Upper lobe of left lung (tissue), 6 donors: Measurements from ENCODE around the gene EFHD2. TPM values are rescaled to one million over a fixed set of nuclear protein-coding genes. Genes with fewer than 3 reads are reported as not detected.

Experiments
- ATAC-seq, 2 donors: fragments of 200-7000 bp; cut with Tn5 transposase; one replicate each; pipeline ENCODE4 v1.9.1; 2022; ENCODE audit warnings: mild to moderate bottlenecking in 2 of 2, moderate library complexity in 2 of 2; ENCODE audit not compliant: low FRiP score in 2 of 2
- DNase-seq, 2 donors: peaks; one replicate each; pipeline ENCODE4 v3.0.0-alpha.2; 2019 to 2020
- H3K27ac ChIP-seq, 4 donors: fragments of 200-600 bp; sonication (generic); one replicate each; pipeline ENCODE4 v1.5.1; 2016 to 2019
- H3K27me3 ChIP-seq, 4 donors: fragments of 200-600 bp; sonication (generic); one replicate each; pipeline ENCODE4 v1.5.1; 2017 to 2019
- H3K36me3 ChIP-seq, 4 donors: fragments of 200-600 bp; sonication (generic); one replicate each; pipeline ENCODE4 v1.5.1; 2016 to 2019
- H3K4me1 ChIP-seq, 4 donors: fragments of 200-600 bp; sonication (generic); one replicate each; pipeline ENCODE4 v1.5.1; 2018 to 2019
- H3K4me3 ChIP-seq, 4 donors: fragments of 200-600 bp; sonication (generic); one replicate each; pipeline ENCODE4 v1.5.1; 2017 to 2019; ENCODE audit warnings: mild to moderate bottlenecking in 2 of 4, moderate library complexity in 1 of 4
- H3K9me3 ChIP-seq, 4 donors: fragments of 200-600 bp; sonication (generic); one replicate each; pipeline ENCODE4 v1.5.1; 2018 to 2019
- EP300 ChIP-seq, 4 donors: sonication (generic); formaldehyde crosslinking; IDR thresholded peaks; one replicate each; pipeline ENCODE4 v1.5.1; 2017; ENCODE audit warnings: antibody characterized with exemption in 4 of 4, control low read depth in 2 of 4
- POLR2A ChIP-seq, 4 donors: fragments of 450-650 bp; IDR thresholded peaks; one replicate each; pipeline ENCODE4 v1.5.1; 2016 to 2017; ENCODE audit warnings: antibody characterized with exemption in 4 of 4, mild to moderate bottlenecking in 2 of 4
- POLR2AphosphoS5 ChIP-seq, 2 donors: sonication (generic); formaldehyde crosslinking; IDR thresholded peaks; one replicate each; pipeline ENCODE4 v1.5.1; 2017; ENCODE audit warnings: antibody characterized with exemption in 2 of 2
- WGBS, 2 donors: methylation state at CpG; one replicate each; pipeline ENCODE4 v1.1.5; 2017 to 2018; 5-methylcytosine and 5-hydroxymethylcytosine counted together
- total RNA-seq, 6 donors: library from RNA; depleted of rRNA in 4 of 6; stranded (reverse); fragments of >200 nt in 4 of 6; gene quantifications; one replicate each; pipeline versions ENCODE4 v1.1.0 to v1.2.1, GENCODE V29; 2016 to 2021
- TF ChIP-seq, protein P1 (sequence below), 6 experiments: fragments of 450-650 bp in 4 of 6; fragments of 200-600 bp in 2 of 6; sonication (generic) in 2 of 6; IDR thresholded peaks; one replicate each; pipeline ENCODE4 v1.5.1; 2016 to 2019; ENCODE audit warnings: antibody characterized with exemption in 6 of 6
- donor health status: DM: no; HTN: no; CAD: no; lungs with moderate emphysema.
- donor health status: DM: no; HTN: yes; CAD: no; lungs with severe emphysema.

EFHD2 gene
- total RNA-seq, 6 donors from 2014 or later = 62.9 to 123 (median 91.2) TPM

DNA sequence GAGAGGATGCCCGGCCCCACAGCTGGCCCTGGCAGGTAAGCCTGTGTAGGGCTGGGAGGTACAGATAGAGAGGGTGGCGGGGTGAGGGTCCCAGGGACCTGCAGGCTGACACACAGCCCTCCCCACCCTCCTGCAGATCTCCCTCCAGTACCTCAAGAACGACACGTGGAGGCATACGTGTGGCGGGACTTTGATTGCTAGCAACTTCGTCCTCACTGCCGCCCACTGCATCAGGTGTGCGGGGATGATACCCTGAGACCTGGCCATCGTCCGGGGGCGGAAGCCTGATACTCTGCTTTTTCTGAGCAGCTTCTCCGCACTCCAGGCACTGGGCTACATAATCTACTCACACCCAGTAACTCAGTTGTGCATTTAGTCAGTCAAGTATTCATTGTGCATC is 30.7 kb downstream of the EFHD2 start:
- no peak overlapping the region for H3K27ac ChIP-seq
- H3K27me3 ChIP-seq = no peaks in the 10 kb centered on the region
- TF ChIP-seq POLR2A (IDR thresholded peaks at IDR 0.05) = no peak
- no peak for TF ChIP-seq EP300 (IDR thresholded peaks at IDR 0.05)
- no peak for TF ChIP-seq POLR2AphosphoS5 (IDR thresholded peaks at IDR 0.05)
- TF ChIP-seq, protein P1, sequence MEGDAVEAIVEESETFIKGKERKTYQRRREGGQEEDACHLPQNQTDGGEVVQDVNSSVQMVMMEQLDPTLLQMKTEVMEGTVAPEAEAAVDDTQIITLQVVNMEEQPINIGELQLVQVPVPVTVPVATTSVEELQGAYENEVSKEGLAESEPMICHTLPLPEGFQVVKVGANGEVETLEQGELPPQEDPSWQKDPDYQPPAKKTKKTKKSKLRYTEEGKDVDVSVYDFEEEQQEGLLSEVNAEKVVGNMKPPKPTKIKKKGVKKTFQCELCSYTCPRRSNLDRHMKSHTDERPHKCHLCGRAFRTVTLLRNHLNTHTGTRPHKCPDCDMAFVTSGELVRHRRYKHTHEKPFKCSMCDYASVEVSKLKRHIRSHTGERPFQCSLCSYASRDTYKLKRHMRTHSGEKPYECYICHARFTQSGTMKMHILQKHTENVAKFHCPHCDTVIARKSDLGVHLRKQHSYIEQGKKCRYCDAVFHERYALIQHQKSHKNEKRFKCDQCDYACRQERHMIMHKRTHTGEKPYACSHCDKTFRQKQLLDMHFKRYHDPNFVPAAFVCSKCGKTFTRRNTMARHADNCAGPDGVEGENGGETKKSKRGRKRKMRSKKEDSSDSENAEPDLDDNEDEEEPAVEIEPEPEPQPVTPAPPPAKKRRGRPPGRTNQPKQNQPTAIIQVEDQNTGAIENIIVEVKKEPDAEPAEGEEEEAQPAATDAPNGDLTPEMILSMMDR (IDR thresholded peaks at IDR 0.05) = no peak
- H3K4me3 ChIP-seq = no peak overlapping the region
- H3K9me3 ChIP-seq = no peaks in the 10 kb centered on the region
- 85 to 91% methylated on average over 4 to 13 of the region's 13 CpGs for WGBS, 2 donors
- no peaks in the 10 kb centered on the region for H3K4me1 ChIP-seq
- DNase-seq (no peak), ATAC-seq (no peak)
- H3K36me3 ChIP-seq = no peaks in the 10 kb centered on the region

- no peak overlapping the region for H3K27ac ChIP-seq
- DNase-seq (no peak), ATAC-seq (no peak)
- H3K27me3 ChIP-seq = no peaks in the 10 kb centered on the region
- TF ChIP-seq, protein P1 (IDR thresholded peaks at IDR 0.05) = no peak
- no peak for TF ChIP-seq POLR2A (IDR thresholded peaks at IDR 0.05)
- TF ChIP-seq EP300 (IDR thresholded peaks at IDR 0.05) = no peak
- TF ChIP-seq POLR2AphosphoS5 (IDR thresholded peaks at IDR 0.05) = no peak
- no peaks in the 10 kb centered on the region for H3K36me3 ChIP-seq
- no peak overlapping the region for H3K4me3 ChIP-seq
- no peaks in the 10 kb centered on the region for H3K4me1 ChIP-seq
- H3K9me3 ChIP-seq = no peaks in the 10 kb centered on the region
- 78 to 80% methylated on average over 6 of the region's 6 CpGs for WGBS, 2 donors
These were observed 31.6 kb downstream of the EFHD2 start for GRCh38 chr1:15441247-15441646.

DNA sequence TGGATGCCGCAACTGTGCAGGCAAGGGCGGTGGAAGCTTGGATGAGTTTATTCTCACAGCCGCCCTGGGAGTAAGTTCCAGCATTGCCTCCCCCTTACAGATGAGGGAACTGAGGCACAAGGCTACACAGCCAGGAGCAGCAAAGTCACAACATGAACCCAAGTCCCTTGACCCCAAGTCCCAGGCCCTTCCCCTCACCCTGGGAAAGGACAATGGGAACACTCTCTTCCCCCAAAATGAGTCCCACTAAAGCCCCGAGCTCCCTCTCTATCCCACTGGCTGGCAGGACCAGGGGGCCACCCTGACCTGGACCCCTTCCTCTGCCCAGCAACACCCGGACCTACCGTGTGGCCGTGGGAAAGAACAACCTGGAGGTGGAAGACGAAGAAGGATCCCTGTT is 32.4 kb downstream of the EFHD2 start:
- Histone ChIP-seq H3K9me3 (no peaks in the 10 kb centered on the region), H3K36me3 (no peaks in the 10 kb centered on the region), H3K27me3 (no peaks in the 10 kb centered on the region), H3K4me1 (no peaks in the 10 kb centered on the region), H3K27ac (no peak overlapping the region), H3K4me3 (no peak overlapping the region)
- ATAC-seq (no peak), DNase-seq (no peak)
- 91% methylated on average over 8 of the region's 8 CpGs for WGBS, 2 donors
- TF ChIP-seq POLR2A (IDR thresholded peaks at IDR 0.05) (no peak), EP300 (IDR thresholded peaks at IDR 0.05) (no peak), POLR2AphosphoS5 (IDR thresholded peaks at IDR 0.05) (no peak)
- TF ChIP-seq, protein P1 (IDR thresholded peaks at IDR 0.05) = no peak

DNA sequence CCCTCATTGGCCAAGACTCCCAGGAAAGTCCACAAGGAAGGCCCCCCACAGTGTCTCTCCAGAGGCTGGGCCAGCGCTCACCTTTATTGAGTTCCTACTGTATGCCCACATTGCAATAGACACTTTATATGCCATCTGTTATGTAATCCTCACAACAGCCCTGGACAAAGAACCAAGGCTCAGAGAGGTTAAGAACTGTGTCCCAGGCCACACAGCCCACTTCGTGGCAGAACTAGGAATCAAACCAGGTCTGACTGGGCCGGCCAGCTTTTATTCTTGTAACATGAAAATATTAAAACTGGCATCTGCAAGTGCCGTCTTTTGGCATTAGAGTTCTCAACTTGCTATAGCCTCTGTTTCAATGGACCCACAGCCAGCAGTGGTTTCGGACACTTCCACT is 33.1 kb downstream of the EFHD2 start:
- ATAC-seq = no peak
- Histone ChIP-seq H3K9me3 (no peaks in the 10 kb centered on the region), H3K36me3 (no peaks in the 10 kb centered on the region), H3K4me3 (no peak overlapping the region), H3K27me3 (no peaks in the 10 kb centered on the region), H3K4me1 (no peaks in the 10 kb centered on the region), H3K27ac (no peak overlapping the region)
- 84% methylated on average over 5 of the region's 5 CpGs for WGBS, 2 donors
- no peak for DNase-seq
- TF ChIP-seq POLR2AphosphoS5 (IDR thresholded peaks at IDR 0.05) = no peak
- TF ChIP-seq EP300 (IDR thresholded peaks at IDR 0.05) = no peak
- no peak for TF ChIP-seq POLR2A (IDR thresholded peaks at IDR 0.05)
- TF ChIP-seq, protein P1 (IDR thresholded peaks at IDR 0.05) = no peak

- no peaks in the 10 kb centered on the region for H3K4me1 ChIP-seq
- H3K27me3 ChIP-seq = no peaks in the 10 kb centered on the region
- TF ChIP-seq, protein P1 (IDR thresholded peaks at IDR 0.05) = no peak
- TF ChIP-seq POLR2A (IDR thresholded peaks at IDR 0.05) (no peak), EP300 (IDR thresholded peaks at IDR 0.05) (no peak), POLR2AphosphoS5 (IDR thresholded peaks at IDR 0.05) (no peak)
- no peaks in the 10 kb centered on the region for H3K36me3 ChIP-seq
- H3K4me3 ChIP-seq = no peak overlapping the region
- H3K27ac ChIP-seq = no peak overlapping the region
- no peak for DNase-seq
- 42 to 56% methylated on average over 5 of the region's 5 CpGs for WGBS, 2 donors
- ATAC-seq = no peak
- H3K9me3 ChIP-seq = no peaks in the 10 kb centered on the region
These were observed 33.6 kb downstream of the EFHD2 start for GRCh38 chr1:15443281-15443680.
